Loucy (cell line): ENCODE measurements around the gene KRT6C.

Experiments used
- H2AFZ ChIP-seq: fragments of 200-600 bp; sonication (generic); 2 replicates; pipeline ENCODE4 v1.6.0; 2016; ENCODE audit warnings: antibody characterized with exemption, mild to moderate bottlenecking, low read length, moderate library complexity
- H3F3A ChIP-seq: fragments of 200-600 bp; 2 replicates; pipeline ENCODE4 v1.6.0; 2016; ENCODE audit warnings: antibody characterized with exemption, low read depth, mild to moderate bottlenecking
- H3K27me3 ChIP-seq: fragments of 200-600 bp; sonication (generic); 2 replicates; pipeline ENCODE4 v1.6.1; 2014; ENCODE audit warnings: low read length, mild to moderate bottlenecking; ENCODE audit not compliant: insufficient read depth, poor library complexity, severe bottlenecking
- H3K36me3 ChIP-seq: fragments of 200-600 bp; sonication (generic); 2 replicates; pipeline ENCODE4 v1.6.1; 2016; ENCODE audit warnings: low read length; ENCODE audit not compliant: insufficient read depth
- H3K4me1 ChIP-seq: fragments of 200-600 bp; sonication (generic); 2 replicates; pipeline ENCODE4 v1.5.1; 2014; ENCODE audit warnings: low read length, mild to moderate bottlenecking; ENCODE audit not compliant: insufficient read depth, poor library complexity, severe bottlenecking
- H3K4me2 ChIP-seq: fragments of 200-600 bp; sonication (generic); 2 replicates; pipeline ENCODE4 v1.6.0; 2014; ENCODE audit warnings: antibody characterized with exemption, low read length, low read depth, mild to moderate bottlenecking; ENCODE audit not compliant: poor library complexity, severe bottlenecking
- H3K4me3 ChIP-seq: fragments of 200-600 bp; sonication (generic); 2 replicates; pipeline ENCODE4 v1.5.1; 2014; ENCODE audit warnings: low read length, mild to moderate bottlenecking, mixed read lengths; ENCODE audit not compliant: poor library complexity, severe bottlenecking
- H3K79me2 ChIP-seq: fragments of 200-600 bp; sonication (generic); 2 replicates; pipeline ENCODE4 v1.6.1; 2014; ENCODE audit warnings: low read length; ENCODE audit not compliant: insufficient read depth
- H3K9ac ChIP-seq: fragments of 200-600 bp; sonication (generic); 2 replicates; pipeline ENCODE4 v1.6.0; 2014; ENCODE audit warnings: mild to moderate bottlenecking, low read depth, low read length, moderate library complexity; ENCODE audit not compliant: poor library complexity, severe bottlenecking
- H3K9me2 ChIP-seq: fragments of 200-600 bp; sonication (generic); replicated peaks from 2 replicates; pipeline ENCODE4 v1.6.1; 2016; ENCODE audit warnings: low read depth, low read length, mixed read lengths
- H3K9me3 ChIP-seq: fragments of 200-600 bp; sonication (generic); 2 replicates; pipeline ENCODE4 v1.6.1; 2014; ENCODE audit warnings: mild to moderate bottlenecking, antibody characterized with exemption, low read length, low read depth; ENCODE audit not compliant: insufficient read depth
- H4K20me1 ChIP-seq: fragments of 200-600 bp; sonication (generic); 2 replicates; pipeline ENCODE4 v1.6.0; 2014; ENCODE audit warnings: antibody characterized with exemption, low read length, mild to moderate bottlenecking; ENCODE audit not compliant: insufficient read depth, poor library complexity, severe bottlenecking
- EZH2phosphoT487 ChIP-seq: fragments of 200-600 bp; IDR thresholded peaks from 2 replicates; pipeline ENCODE4 v1.6.1; 2018; ENCODE audit warnings: antibody characterized with exemption, mild to moderate bottlenecking, moderate library complexity, borderline replicate concordance
- TF ChIP-seq, protein P1 (sequence below): fragments of 200-600 bp; sonication (generic); conservative IDR thresholded peaks from 2 replicates; pipeline ENCODE4 v1.5.1; 2014; ENCODE audit warnings: mild to moderate bottlenecking, antibody characterized with exemption, low read length

Gene KRT6C

DNA sequence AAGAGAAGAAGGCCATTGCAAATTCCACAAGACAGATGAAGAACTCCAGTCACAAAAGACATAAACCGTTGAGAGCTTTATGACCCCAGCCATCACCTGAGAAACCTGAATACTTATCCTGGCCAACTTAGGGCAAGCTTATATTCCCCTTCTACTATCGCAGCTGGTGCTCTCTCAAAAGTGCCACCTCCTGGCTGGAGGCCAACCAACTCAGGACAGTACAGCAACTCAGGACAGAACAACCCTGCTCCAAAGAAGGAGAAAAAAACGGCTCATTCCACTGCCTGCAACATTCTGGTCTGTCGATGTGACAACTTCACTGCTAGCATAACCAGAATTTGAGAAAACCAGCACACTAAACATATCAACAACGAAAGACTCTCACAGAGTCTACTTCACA is 11.9 kb downstream of the KRT6C start:
- H3K36me3 ChIP-seq: no peaks in the 10 kb centered on the region
- H4K20me1 ChIP-seq: no peaks in the 10 kb centered on the region
- H3K4me3 ChIP-seq: no peak overlapping the region
- H3K9me2 ChIP-seq: no peaks in the 10 kb centered on the region
- H3K9ac ChIP-seq: no peak overlapping the region
- no peaks in the 10 kb centered on the region for H3F3A ChIP-seq
- no peak overlapping the region for H3K4me2 ChIP-seq
- TF ChIP-seq EZH2phosphoT487: no peak
- TF ChIP-seq, protein P1, sequence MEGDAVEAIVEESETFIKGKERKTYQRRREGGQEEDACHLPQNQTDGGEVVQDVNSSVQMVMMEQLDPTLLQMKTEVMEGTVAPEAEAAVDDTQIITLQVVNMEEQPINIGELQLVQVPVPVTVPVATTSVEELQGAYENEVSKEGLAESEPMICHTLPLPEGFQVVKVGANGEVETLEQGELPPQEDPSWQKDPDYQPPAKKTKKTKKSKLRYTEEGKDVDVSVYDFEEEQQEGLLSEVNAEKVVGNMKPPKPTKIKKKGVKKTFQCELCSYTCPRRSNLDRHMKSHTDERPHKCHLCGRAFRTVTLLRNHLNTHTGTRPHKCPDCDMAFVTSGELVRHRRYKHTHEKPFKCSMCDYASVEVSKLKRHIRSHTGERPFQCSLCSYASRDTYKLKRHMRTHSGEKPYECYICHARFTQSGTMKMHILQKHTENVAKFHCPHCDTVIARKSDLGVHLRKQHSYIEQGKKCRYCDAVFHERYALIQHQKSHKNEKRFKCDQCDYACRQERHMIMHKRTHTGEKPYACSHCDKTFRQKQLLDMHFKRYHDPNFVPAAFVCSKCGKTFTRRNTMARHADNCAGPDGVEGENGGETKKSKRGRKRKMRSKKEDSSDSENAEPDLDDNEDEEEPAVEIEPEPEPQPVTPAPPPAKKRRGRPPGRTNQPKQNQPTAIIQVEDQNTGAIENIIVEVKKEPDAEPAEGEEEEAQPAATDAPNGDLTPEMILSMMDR: no peak
- no peaks in the 10 kb centered on the region for H3K27me3 ChIP-seq
- H2AFZ ChIP-seq: no peak overlapping the region
- no peaks in the 10 kb centered on the region for H3K79me2 ChIP-seq
- no peaks in the 10 kb centered on the region for H3K9me3 ChIP-seq
- H3K4me1 ChIP-seq: no peaks in the 10 kb centered on the region

DNA sequence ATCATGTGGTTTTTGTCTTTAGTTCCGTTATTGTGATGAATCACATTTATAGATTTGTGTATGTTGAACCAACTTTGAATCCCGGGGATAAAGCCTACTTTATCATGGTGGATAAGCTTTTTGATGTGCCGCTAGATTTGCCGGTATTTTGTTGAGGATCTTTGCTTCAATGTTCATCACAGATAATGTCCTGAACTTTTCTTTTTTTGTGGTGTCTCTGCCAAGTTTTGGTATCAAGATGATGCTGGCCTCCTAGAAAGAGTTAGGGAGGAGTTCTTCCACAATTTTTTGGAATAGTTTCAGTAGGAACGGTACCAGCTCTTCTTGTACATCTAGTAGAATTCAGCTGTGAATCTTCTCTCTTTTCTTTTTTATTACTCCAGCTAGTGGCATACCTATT is 14.7 kb downstream of the KRT6C start:
- Histone ChIP-seq H3K9me2 (no peaks in the 10 kb centered on the region), H3K79me2 (no peaks in the 10 kb centered on the region), H2AFZ (no peak overlapping the region), H3F3A (no peaks in the 10 kb centered on the region), H3K4me1 (no peaks in the 10 kb centered on the region), H4K20me1 (no peaks in the 10 kb centered on the region), H3K4me2 (no peak overlapping the region), H3K27me3 (no peaks in the 10 kb centered on the region), H3K9ac (no peak overlapping the region), H3K36me3 (no peaks in the 10 kb centered on the region), H3K9me3 (no peaks in the 10 kb centered on the region), H3K4me3 (no peak overlapping the region)
- TF ChIP-seq EZH2phosphoT487: no peak
- TF ChIP-seq, protein P1: no peak

DNA sequence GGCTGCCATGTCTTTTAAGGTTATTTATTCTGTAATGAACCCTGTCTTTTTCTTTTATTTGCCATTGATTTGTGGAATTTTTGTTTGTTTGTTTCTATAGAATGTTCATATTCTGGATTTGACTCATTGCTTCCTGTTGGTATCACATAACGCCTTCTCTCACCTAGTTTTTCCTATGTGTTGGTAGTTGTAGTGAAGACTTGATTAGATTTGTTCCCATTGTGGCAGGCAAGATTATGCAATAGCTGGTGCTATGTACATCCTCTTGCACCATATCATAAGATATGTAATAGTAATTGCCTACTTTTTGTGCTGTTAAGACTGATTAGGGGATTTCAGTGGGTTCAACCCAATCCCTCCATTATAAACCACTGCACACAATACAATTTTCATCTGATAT is 17.8 kb downstream of the KRT6C start:
- TF ChIP-seq EZH2phosphoT487: no peak
- Histone ChIP-seq H2AFZ (no peak overlapping the region), H3K9me2 (no peaks in the 10 kb centered on the region), H3K4me1 (no peaks in the 10 kb centered on the region), H3K79me2 (no peaks in the 10 kb centered on the region), H3K9me3 (no peaks in the 10 kb centered on the region), H3K4me3 (no peak overlapping the region), H3K4me2 (no peak overlapping the region), H3K36me3 (no peaks in the 10 kb centered on the region), H3K9ac (no peak overlapping the region), H3F3A (no peaks in the 10 kb centered on the region), H3K27me3 (no peaks in the 10 kb centered on the region), H4K20me1 (no peaks in the 10 kb centered on the region)

DNA sequence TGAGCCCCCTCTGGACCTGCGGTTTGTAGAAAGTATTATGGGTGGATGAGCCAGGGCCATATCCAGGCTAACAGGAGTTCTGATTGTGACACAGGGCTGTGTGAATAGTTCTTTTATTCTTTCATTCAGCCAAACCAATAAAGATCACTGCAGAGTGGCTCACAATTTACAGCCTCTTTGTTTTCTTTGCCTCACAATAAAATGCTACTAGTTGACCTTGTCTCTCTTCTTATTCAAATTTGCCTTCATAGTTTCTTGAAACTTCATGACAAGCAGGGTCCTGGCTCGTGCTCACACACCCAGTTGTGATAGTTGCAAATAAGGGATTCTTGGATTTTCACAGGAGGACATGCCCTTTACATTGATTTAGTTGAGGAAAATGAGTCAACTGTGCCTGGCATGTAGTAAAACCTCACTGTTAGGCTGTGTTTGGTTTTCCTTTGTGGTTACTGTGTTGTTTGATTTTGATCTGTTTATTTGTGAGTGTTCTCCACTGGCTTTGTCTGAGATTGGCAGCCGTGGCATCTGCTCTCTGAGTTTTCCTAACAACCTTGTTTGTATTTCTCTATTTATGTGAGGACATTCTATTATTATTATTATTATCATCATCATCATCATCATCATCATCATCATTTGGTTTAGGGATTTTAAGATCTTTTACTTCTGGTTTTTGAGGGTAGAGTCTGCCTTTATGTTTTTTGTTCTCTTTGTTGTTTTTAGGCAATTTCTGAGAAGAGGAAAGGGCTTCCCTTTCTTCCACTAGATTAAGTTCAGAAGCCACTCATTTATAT is 19.0 kb downstream of the KRT6C start:
- H3K79me2 ChIP-seq: no peaks in the 10 kb centered on the region
- TF ChIP-seq, protein P1: no peak
- no peak for TF ChIP-seq EZH2phosphoT487
- H3K4me3 ChIP-seq: no peak overlapping the region
- no peaks in the 10 kb centered on the region for H3F3A ChIP-seq
- H3K27me3 ChIP-seq: no peaks in the 10 kb centered on the region
- H2AFZ ChIP-seq: no peak overlapping the region
- H3K9me3 ChIP-seq: no peaks in the 10 kb centered on the region
- H3K9me2 ChIP-seq: no peaks in the 10 kb centered on the region
- no peaks in the 10 kb centered on the region for H3K4me1 ChIP-seq
- H3K4me2 ChIP-seq: no peak overlapping the region
- H3K9ac ChIP-seq: no peak overlapping the region
- H4K20me1 ChIP-seq: no peaks in the 10 kb centered on the region
- H3K36me3 ChIP-seq: no peaks in the 10 kb centered on the region
